NAMALWA (cell line): ENCODE data around the gene MPZL2.
A peak's percentile ranks its signal among the peaks of the same experiment; 100 is the strongest.
"Not testable (repeated sequence)": the region's sequence is repeated elsewhere in the genome, so short reads cannot be mapped to it uniquely, and the experiment has no call there.

ENCODE experiments used
- DNase-seq: peaks from one replicate; pipeline ENCODE4 v3.0.0-alpha.2; 2015; ENCODE audit warnings: low spot score

MPZL2 gene

DNA sequence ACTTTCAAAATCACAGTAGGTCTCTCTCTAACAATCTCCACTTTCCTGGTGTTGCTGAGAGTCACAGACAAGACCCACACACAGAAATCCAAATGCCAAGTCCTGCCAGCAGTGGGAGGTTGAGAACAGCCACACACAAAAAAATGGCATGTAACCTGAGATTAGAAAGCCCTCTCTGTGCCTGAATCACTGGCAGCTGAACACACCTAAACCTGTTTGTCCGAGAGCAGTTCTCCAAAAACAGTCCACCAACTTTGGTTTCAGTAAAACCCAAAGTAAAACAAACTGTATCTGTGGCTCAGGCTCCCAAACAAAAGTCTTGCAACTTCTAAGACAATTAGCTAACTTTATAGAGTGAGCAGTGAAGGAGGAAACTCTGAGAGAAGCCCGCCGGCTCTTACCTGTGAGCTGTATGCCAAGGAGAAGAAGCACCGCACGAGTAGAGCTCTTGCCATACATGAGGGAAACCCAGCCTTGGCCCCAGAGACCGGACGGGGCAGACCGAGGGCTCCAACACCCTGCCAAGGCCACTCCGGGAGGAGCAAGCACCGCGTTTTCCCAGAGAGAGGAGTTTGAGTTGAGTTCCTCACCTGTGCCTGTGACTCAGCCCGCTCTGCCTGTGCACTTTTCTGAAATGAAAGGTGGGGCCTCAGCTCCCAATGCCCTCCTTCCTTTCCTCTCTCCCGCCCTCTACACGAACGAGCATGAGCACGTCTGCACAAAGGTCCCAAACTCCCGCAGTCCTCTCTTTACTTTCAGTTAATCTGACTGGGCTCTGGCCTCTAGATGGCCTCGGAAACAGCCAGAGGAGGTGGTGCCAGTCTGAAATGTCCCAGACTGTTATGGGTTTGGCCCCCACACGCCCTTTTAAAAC is at the start of gene MPZL2:
Gene MPZL2 (minus strand): TSS at position 603 of the 874 bp plus-strand sequence. CDS start 144 bp downstream, at position 459.
- no peak for DNase-seq

GRCh38 chr11:118313242-118313641 is 49.1 kb upstream of the MPZL2 start:
- no peak for DNase-seq

GRCh38 chr11:118312328-118312727 is 48.2 kb upstream of the MPZL2 start:
- no peak for DNase-seq

DNA sequence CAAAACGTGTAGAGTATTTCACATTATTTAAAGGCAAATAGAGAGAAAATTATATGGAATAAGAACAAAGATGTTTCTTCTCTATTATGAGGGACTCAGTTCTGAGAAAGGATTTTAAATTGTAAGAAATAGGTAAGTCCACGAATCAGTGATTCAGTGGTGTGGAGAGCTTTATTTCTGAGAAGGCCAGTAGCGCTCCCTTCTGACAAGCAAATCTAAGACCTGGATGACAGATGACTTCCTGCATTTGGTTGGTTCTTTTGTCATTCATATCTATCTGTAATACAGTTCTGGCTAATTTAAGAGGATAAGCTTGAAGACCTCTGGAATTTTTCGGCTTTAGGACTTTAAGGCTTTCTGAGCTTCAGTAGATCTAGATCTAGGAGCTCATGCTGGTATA is 47.4 kb upstream of the MPZL2 start:
- no peak for DNase-seq

GRCh38 chr11:118310781-118311485 is 46.8 kb upstream of the MPZL2 start:
- DNase-seq: no peak

- DNase-seq: no peak
Observed at GRCh38 chr11:118310271-118310670, 46.2 kb upstream of the MPZL2 start.

DNA sequence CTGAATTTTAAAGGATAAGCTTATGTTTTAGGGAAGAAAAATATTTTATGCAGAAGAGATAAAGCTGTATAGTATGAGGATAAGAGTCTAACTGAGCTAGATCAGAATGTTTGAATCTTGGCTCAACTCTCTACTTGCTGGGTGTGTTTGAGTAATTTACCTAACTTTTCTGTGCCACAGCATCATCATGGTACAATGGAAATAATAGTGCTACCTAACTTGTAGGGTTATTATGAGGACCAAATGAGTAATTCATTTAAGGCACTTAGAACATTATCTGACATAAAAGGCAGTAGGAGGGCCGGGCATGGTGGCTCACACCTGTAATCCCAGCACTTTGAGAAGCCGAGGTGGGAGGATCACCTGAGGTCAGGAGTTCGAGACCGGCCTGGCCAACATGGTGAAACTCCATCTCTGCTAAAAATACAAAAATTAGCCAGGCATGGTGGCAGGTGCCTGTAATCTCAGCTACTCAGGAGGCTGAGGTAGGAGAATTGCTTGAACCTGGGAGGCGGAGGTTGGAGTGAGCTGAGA is 45.0 kb upstream of the MPZL2 start:
- not testable (repeated sequence) for DNase-seq

DNA sequence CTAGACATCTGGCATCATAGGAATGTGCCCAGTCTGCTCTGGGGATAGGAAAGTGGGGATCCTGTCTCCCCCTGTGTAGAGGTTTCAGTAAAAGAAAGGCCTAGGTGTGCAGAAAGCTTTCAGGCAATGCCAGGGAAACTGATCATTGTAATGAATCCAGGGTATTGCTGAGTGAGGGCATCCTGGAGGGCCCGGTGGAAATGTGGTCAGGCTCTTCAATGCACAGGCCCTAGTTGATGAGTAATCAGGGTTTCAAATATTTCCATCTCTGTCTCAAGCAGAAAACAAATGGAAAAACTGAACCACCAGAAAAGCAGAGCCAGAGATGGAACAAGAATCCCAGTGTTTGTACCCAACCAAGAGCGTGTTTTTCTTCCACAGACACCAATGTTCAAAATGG is 42.5 kb upstream of the MPZL2 start:
- no peak for DNase-seq

- no peak for DNase-seq
Observed at GRCh38 chr11:118305726-118306125, 41.6 kb upstream of the MPZL2 start.

DNA sequence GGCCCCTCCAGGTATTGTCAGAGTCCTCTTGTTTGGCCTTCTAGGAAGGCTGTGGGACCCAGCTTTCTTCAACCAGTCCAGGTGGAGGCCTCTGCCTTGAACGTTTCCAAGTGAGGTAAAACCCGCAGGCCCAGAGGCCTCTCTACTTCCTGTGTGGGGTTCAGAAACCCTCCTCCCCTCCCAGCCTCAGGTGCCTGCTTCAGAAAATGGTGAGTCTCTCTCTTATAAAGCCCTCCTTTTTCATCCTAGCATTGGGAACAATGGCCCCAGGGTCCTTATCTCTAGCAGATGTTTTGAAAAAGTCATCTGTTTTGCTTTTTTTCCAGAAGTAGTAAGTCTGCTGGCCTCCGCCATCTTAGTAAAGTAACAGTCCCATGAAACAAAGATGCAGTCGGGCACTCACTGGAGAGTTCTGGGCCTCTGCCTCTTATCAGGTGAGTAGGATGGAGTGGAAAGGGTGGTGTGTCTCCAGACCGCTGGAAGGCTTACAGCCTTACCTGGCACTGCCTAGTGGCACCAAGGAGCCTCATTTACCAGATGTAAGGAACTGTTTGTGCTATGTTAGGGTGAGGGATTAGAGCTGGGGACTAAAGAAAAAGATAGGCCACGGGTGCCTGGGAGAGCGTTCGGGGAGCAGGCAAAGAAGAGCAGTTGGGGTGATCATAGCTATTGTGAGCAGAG is 40.6 kb upstream of the MPZL2 start, which contains the start of gene CD3E:
Gene CD3E (plus strand): TSS at position 163 of the 681 bp plus-strand sequence. CDS start 223 bp downstream, at position 386.
- no peak for DNase-seq

GRCh38 chr11:118304227-118304567 is 40.1 kb upstream of the MPZL2 start:
- no peak for DNase-seq

GRCh38 chr11:118301600-118302195 is 37.6 kb upstream of the MPZL2 start:
- DNase-seq: no peak

GRCh38 chr11:118295815-118296454 is 31.8 kb upstream of the MPZL2 start:
- peak; percentile 34 for DNase-seq

DNA sequence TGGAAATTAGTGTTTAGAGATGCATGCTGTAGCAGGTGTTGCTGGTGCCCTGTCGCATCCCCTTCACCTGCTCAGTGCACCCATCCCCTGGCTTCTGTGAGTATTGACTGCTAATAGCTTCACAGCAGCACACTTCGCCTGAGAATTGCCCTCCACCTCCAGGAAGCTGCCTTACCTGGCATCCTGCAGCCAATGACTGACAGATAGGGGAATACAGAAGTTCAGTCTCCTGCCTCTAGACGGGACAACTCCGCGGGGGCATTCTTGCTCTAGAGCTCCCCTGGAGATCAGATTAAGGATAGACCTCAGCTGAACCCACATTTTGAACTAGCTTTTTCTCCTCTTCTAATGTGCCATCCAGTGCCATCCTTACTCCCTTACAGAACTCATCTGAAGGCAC is 31.1 kb upstream of the MPZL2 start:
- DNase-seq: peak; percentile 17

DNA sequence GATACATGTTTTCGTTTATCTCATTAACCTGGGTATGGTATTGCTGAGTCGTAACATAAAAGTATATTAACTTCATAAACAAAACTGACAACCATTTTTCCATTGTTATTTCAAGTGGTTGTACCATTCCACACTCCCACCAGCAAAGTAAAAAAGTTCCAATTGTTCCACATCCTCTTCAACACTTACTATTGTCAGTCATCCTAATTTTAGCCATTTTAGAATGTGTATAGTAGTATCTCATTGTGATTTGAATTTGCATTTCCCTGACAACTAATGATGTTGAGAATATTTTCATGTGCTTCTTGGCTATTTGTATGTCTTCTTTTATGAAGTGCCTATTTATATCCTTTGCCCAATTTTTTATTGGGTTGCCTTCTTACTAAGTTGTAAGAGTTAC is 30.0 kb upstream of the MPZL2 start:
- DNase-seq: no peak

GRCh38 chr11:118291477-118292135 is 27.5 kb upstream of the MPZL2 start:
- DNase-seq: no peak

- peak; percentile 28 for DNase-seq
Observed at GRCh38 chr11:118290923-118291322, 26.8 kb upstream of the MPZL2 start.

DNA sequence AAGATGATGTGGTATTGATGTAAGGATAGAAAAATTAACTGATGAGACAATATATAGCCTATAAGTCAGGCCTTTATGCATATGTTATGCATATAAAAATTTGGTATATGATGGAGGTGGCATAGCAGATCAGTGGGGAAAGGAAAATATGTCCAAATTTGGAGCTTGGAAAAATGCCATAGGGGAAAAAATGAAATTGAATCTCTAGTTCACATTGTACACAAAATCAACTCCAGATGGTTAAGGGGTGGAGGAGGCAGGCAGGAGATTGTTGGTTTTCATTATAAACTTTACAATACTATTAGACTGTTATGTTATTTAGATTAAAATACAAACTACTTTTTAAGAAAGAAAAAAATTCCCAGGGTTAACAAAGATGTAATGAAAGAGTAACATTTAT is 25.3 kb upstream of the MPZL2 start:
- DNase-seq: no peak

GRCh38 chr11:118287006-118287405 is 22.9 kb upstream of the MPZL2 start:
- DNase-seq: no peak

- DNase-seq: no peak
Observed at GRCh38 chr11:118286545-118286944, 22.4 kb upstream of the MPZL2 start.

GRCh38 chr11:118283756-118284350 is 19.8 kb upstream of the MPZL2 start:
- DNase-seq: no peak
